H1 (cell line): ENCODE results near the gene WBP1L. TPM values are rescaled to one million over a fixed set of nuclear protein-coding genes. Genes with fewer than 3 reads are reported as not detected.

Experiments
- CTCF ChIA-PET: fragments of 300-600 bp; sonication (Branson Sonifier 250); formaldehyde crosslinking; loops from one replicate; lab custom pipeline; 2021; ENCODE audit not compliant: partially characterized antibody; lab: Charles Lee
- POLR2A ChIA-PET: fragments of 300-600 bp; sonication (Branson Sonifier 250); formaldehyde crosslinking; loops from one replicate; lab custom pipeline; 2021; ENCODE audit warnings: inconsistent platforms; ENCODE audit not compliant: partially characterized antibody; lab: Charles Lee
- DNase-seq, 2 experiments: peaks; one replicate each; pipeline versions ENCODE4 v3.0.0 to v3.0.0-alpha.2; 2010 to 2022; ENCODE audit warnings: low spot score in 2 of 2, low read depth in 1 of 2, mixed read lengths in 1 of 2
- FAIRE-seq: peaks from 2 replicates; lab custom pipeline; 2011; peaks lifted over from hg19 to GRCh38; lab: Jason Lieb, UNC
- H2AFZ ChIP-seq: 2 replicates; pipeline ENCODE4 v1.8.1; 2012; ENCODE audit warnings: low read length, inconsistent platforms
- H2AK5ac ChIP-seq: 2 replicates; pipeline ENCODE4 v1.6.1; 2013; ENCODE audit warnings: low read depth, low read length
- H2BK120ac ChIP-seq: replicated peaks from 2 replicates; pipeline ENCODE3; 2013; ENCODE audit warnings: low read depth, low read length, inconsistent platforms
- H2BK12ac ChIP-seq: 2 replicates; pipeline ENCODE4 v1.6.1; 2013; ENCODE audit warnings: low read depth, low read length
- H2BK15ac ChIP-seq: 2 replicates; pipeline ENCODE4 v1.6.1; 2013; ENCODE audit warnings: low read length
- H2BK20ac ChIP-seq: 2 replicates; pipeline ENCODE4 v1.6.1; 2013; ENCODE audit warnings: low read length
- H2BK5ac ChIP-seq: 2 replicates; pipeline ENCODE4 v1.6.1; 2013; ENCODE audit warnings: low read depth, low read length
- H3K14ac ChIP-seq: 2 replicates; pipeline ENCODE4 v1.6.1; 2013; ENCODE audit warnings: inconsistent platforms; ENCODE audit not compliant: insufficient read length
- H3K18ac ChIP-seq: 2 replicates; pipeline ENCODE4 v1.6.1; 2013; ENCODE audit warnings: low read length; ENCODE audit errors: extremely low read depth
- H3K23ac ChIP-seq: 2 replicates; pipeline ENCODE4 v1.6.1; 2013; ENCODE audit warnings: inconsistent platforms; ENCODE audit not compliant: insufficient read length
- H3K23me2 ChIP-seq: 2 replicates; pipeline ENCODE4 v1.6.1; 2013; ENCODE audit warnings: low read depth, low read length
- H3K27ac ChIP-seq: 2 replicates; pipeline ENCODE4 v1.6.1; 2011; ENCODE audit warnings: low read depth, low read length, inconsistent platforms
- H3K27me3 ChIP-seq, 4 experiments: replicated peaks in 1 of 4; 1 replicate in 1 of 4; 2 replicates in 3 of 4; pipeline versions ENCODE4 v1.6.1 to v1.8.1; 2011 to 2013; ENCODE audit warnings: low read length in 3 of 4, mild to moderate bottlenecking in 3 of 4, inconsistent platforms in 2 of 4, mixed read lengths in 2 of 4, moderate library complexity in 1 of 4; ENCODE audit not compliant: control insufficient read depth in 3 of 4, insufficient read depth in 3 of 4; ENCODE audit errors: extremely low read depth in 1 of 4
- H3K36me3 ChIP-seq, 4 experiments: 2 replicates each; pipeline versions ENCODE4 v1.6.1 to v1.8.1; 2011 to 2013; ENCODE audit warnings: mild to moderate bottlenecking in 4 of 4, low read length in 3 of 4, moderate library complexity in 2 of 4, control low read depth in 1 of 4, inconsistent platforms in 1 of 4; ENCODE audit not compliant: insufficient read depth in 4 of 4, control insufficient read depth in 2 of 4
- H3K4ac ChIP-seq: replicated peaks from 2 replicates; pipeline ENCODE3; 2013; ENCODE audit warnings: low read length, low read depth, mixed read lengths, inconsistent platforms; ENCODE audit not compliant: insufficient read length
- H3K4me1 ChIP-seq, 4 experiments: replicated peaks in 1 of 4; 1 replicate in 1 of 4; 2 replicates in 3 of 4; pipeline versions ENCODE4 v1.6.1 to v1.8.1; 2011 to 2013; ENCODE audit warnings: low read length in 3 of 4, inconsistent platforms in 2 of 4, mixed read lengths in 1 of 4; ENCODE audit not compliant: insufficient read depth in 4 of 4, control insufficient read depth in 3 of 4
- H3K4me2 ChIP-seq, 2 experiments: 2 replicates each; pipeline versions ENCODE4 v1.6.1 to v1.8.1; 2011 to 2013; ENCODE audit warnings: low read depth in 2 of 2, low read length in 2 of 2, control low read depth in 1 of 2, inconsistent platforms in 1 of 2, mild to moderate bottlenecking in 1 of 2; ENCODE audit not compliant: insufficient read depth in 1 of 2
- H3K4me3 ChIP-seq, 4 experiments: fragments of 200-600, 300-600 bp in 1 of 4; sonication (generic), shearing (Covaris generic), sonication (Bioruptor Twin) in 1 of 4; 2 replicates each; pipeline versions ENCODE4 v1.5.1 to v1.8.1; 2011 to 2016; ENCODE audit warnings: low read length in 4 of 4, low read depth in 3 of 4, control low read depth in 2 of 4, inconsistent platforms in 2 of 4, mild to moderate bottlenecking in 2 of 4, mixed read lengths in 1 of 4, moderate library complexity in 1 of 4; ENCODE audit not compliant: insufficient read depth in 2 of 4; ENCODE audit errors: extremely low read depth in 1 of 4
- H3K56ac ChIP-seq: replicated peaks from 2 replicates; pipeline ENCODE3; 2013; ENCODE audit warnings: low read depth, mild to moderate bottlenecking, mixed read lengths, low read length, inconsistent platforms; ENCODE audit not compliant: insufficient read length
- H3K79me1 ChIP-seq: 2 replicates; pipeline ENCODE4 v1.6.1; 2013; ENCODE audit warnings: low read depth, low read length, control low read depth
- H3K79me2 ChIP-seq, 2 experiments: 2 replicates each; pipeline versions ENCODE4 v1.6.1 to v1.8.1; 2012 to 2013; ENCODE audit warnings: low read length in 2 of 2, mild to moderate bottlenecking in 2 of 2, inconsistent platforms in 1 of 2; ENCODE audit not compliant: insufficient read depth in 2 of 2, control insufficient read depth in 1 of 2
- H3K9ac ChIP-seq, 4 experiments: replicated peaks in 1 of 4; 1 replicate in 1 of 4; 2 replicates in 3 of 4; pipeline versions ENCODE4 v1.6.1 to v1.8.1; 2011 to 2013; ENCODE audit warnings: low read depth in 3 of 4, low read length in 3 of 4, control low read depth in 2 of 4, mild to moderate bottlenecking in 2 of 4, moderate library complexity in 2 of 4, inconsistent platforms in 1 of 4; ENCODE audit errors: extremely low read depth in 1 of 4
- H3K9me3 ChIP-seq, 2 experiments: 2 replicates each; pipeline versions ENCODE4 v1.6.1 to v1.8.1; 2012 to 2013; ENCODE audit warnings: mild to moderate bottlenecking in 2 of 2, moderate library complexity in 2 of 2, control low read depth in 1 of 2, inconsistent platforms in 1 of 2, low read depth in 1 of 2, low read length in 1 of 2, mixed read lengths in 1 of 2; ENCODE audit not compliant: insufficient read depth in 2 of 2
- H4K20me1 ChIP-seq, 2 experiments: replicated peaks in 1 of 2; 2 replicates each; pipeline versions ENCODE3 to v1.8.1; 2011 to 2013; ENCODE audit warnings: inconsistent platforms in 2 of 2, low read length in 2 of 2, mild to moderate bottlenecking in 1 of 2; ENCODE audit not compliant: insufficient read depth in 2 of 2, control insufficient read depth in 1 of 2
- H4K5ac ChIP-seq: 2 replicates; pipeline ENCODE4 v1.6.1; 2013; ENCODE audit warnings: low read length, low read depth, mixed read lengths, inconsistent platforms; ENCODE audit not compliant: insufficient read length
- H4K8ac ChIP-seq: 2 replicates; pipeline ENCODE4 v1.8.0; 2013; ENCODE audit warnings: mild to moderate bottlenecking, moderate library complexity, low read length, inconsistent platforms; ENCODE audit not compliant: insufficient read depth; ENCODE audit errors: extremely low read depth
- H4K91ac ChIP-seq: replicated peaks from 2 replicates; pipeline ENCODE3; 2013; ENCODE audit warnings: low read length, mixed read lengths, inconsistent platforms; ENCODE audit not compliant: insufficient read length
- EGR1 ChIP-seq: IDR thresholded peaks from 2 replicates; pipeline ENCODE4 v1.6.1; 2011; ENCODE audit warnings: low read depth, low read length, borderline replicate concordance
- KDM1A ChIP-seq: fragments of 200-600, 300-600 bp; sonication (generic); IDR thresholded peaks from 2 replicates; pipeline ENCODE4 v1.7.1; 2016; ENCODE audit warnings: mild to moderate bottlenecking, low read length, borderline replicate concordance
- WGBS, 2 experiments: shearing (Covaris generic) in 1 of 2; methylation state at CpG; one replicate each; pipeline versions ENCODE4 v1.1.6 to v1.1.7; 2013 to 2015; ENCODE audit warnings: low lambda C conversion rate in 2 of 2, mixed read lengths in 2 of 2, inconsistent platforms in 1 of 2, low coverage in 1 of 2, missing lambda C conversion rate in 1 of 2; ENCODE audit not compliant: insufficient replicate concordance in 2 of 2, insufficient coverage in 1 of 2, insufficient read length in 1 of 2; ENCODE audit errors: extremely low coverage in 1 of 2, missing lambda C conversion rate in 1 of 2; 5-methylcytosine and 5-hydroxymethylcytosine counted together
- polyA plus RNA-seq, 7 experiments: library from polyadenylated mRNA; depleted of rRNA in 3 of 7; stranded (reverse) in 5 of 7; unstranded in 2 of 7; fragments of >200 nt in 5 of 7; fragments of 200-250 nt in 2 of 7; gene quantifications; 1 replicate in 5 of 7; 2 replicates in 1 of 7; 4 replicates in 1 of 7; pipeline versions ENCODE4 v1.2.1 to v1.2.3, GENCODE V29; 2011 to 2013; ENCODE audit warnings: missing spikeins in 2 of 7, mixed read lengths in 2 of 7
- total RNA-seq: library from RNA; stranded (reverse); fragmentation: NEBNext Ultra II Directional; extraction: Animal tissue kit (Norgen Biotek cat#: 25700); gene quantifications from 2 replicates; pipeline ENCODE4 v1.2.1, GENCODE V29; 2021

The WBP1L gene
- total and polyA plus RNA-seq, 2 of the 8 experiments (the other 6 are each of a cell fraction or from before 2014, with no cell fraction given): 26.6 to 29.9 TPM

GRCh38 chr10:102770108-102770482 is 26.3 kb downstream of the WBP1L start:
- 91% methylated on average over 3 of the region's 3 CpGs; no CpG with 5 or more reads in 1 of the 2 experiments for WGBS, 2 experiments
- no peak overlapping the region for H3K9ac ChIP-seq
- no peaks in the 10 kb centered on the region for H3K23me2 ChIP-seq
- peaks cover 3% of the 10 kb centered on the region for H3K79me1 ChIP-seq
- H4K91ac ChIP-seq: no peak overlapping the region
- ChIA-PET POLR2A (interaction anchor here (1.1 kb wide), 1 partner anchor 91 kb away, joined by 3 read pairs; no protein-coding TSS in a partner anchor), CTCF (interaction anchor here (2.2 kb wide), 1 partner anchor 9 kb away, joined by 10 read pairs; no protein-coding TSS in a partner anchor)
- peaks cover 0 to 1% (median 0%) of the 10 kb centered on the region in 4 experiments; a peak in 1 of 7 replicates for H3K4me1 ChIP-seq
- no peak overlapping the region for H3K27ac ChIP-seq
- H2BK12ac ChIP-seq: no peak overlapping the region
- H3K18ac ChIP-seq: no peak overlapping the region
- no peak overlapping the region for H4K8ac ChIP-seq
- no peaks in the 10 kb centered on the region for H3K79me2 ChIP-seq
- no peak overlapping the region for H2AK5ac ChIP-seq
- H4K5ac ChIP-seq: no peak overlapping the region
- no peak overlapping the region for H2AFZ ChIP-seq
- H3K14ac ChIP-seq: no peak overlapping the region
- H4K20me1 ChIP-seq: no peaks in the 10 kb centered on the region
- no peaks in the 10 kb centered on the region for H3K9me3 ChIP-seq
- H3K36me3 ChIP-seq: no peaks in the 10 kb centered on the region
- H3K56ac ChIP-seq: no peak overlapping the region
- H2BK5ac ChIP-seq: no peak overlapping the region
- H2BK15ac ChIP-seq: no peak overlapping the region
- no peak overlapping the region for H3K23ac ChIP-seq
- H3K27me3 ChIP-seq: no peaks in the 10 kb centered on the region; a peak in 1 of 7 replicates
- DNase-seq (no peak), FAIRE-seq (no peak)
- no peak overlapping the region for H3K4ac ChIP-seq
- no peak overlapping the region for H2BK120ac ChIP-seq
- no peak overlapping the region for H3K4me2 ChIP-seq
- no peak overlapping the region for H3K4me3 ChIP-seq
- H2BK20ac ChIP-seq: no peak overlapping the region
- TF ChIP-seq EGR1 (no peak), KDM1A (no peak)
